AG04449 (cell line): ENCODE measurements around the gene SGIP1.

ENCODE experiments used
- CTCF ChIA-PET: fragments of 350-600 bp; formaldehyde crosslinking; extraction: SDS; loops from one replicate; lab custom pipeline; 2021; ENCODE audit warnings: antibody characterized with exemption; lab: Yijun Ruan, JAX
- POLR2A ChIA-PET: fragments of 400-600, 350-600 bp; formaldehyde crosslinking; extraction: SDS; loops from one replicate; lab custom pipeline; 2020; ENCODE audit warnings: antibody characterized with exemption, inconsistent platforms; lab: Yijun Ruan, JAX
- DNase-seq: peaks from one replicate; pipeline ENCODE4 v3.0.0-alpha.2; 2010; ENCODE audit warnings: low read depth, low spot score
- H3K4me3 ChIP-seq: 2 replicates; pipeline ENCODE4 v1.5.1; 2011; ENCODE audit warnings: low read depth, mild to moderate bottlenecking, control low read depth, low read length
- CTCF ChIP-seq: IDR thresholded peaks from one replicate; pipeline ENCODE4 v1.5.1; 2011; ENCODE audit warnings: mild to moderate bottlenecking, moderate library complexity, low read length, control low read depth, inconsistent platforms; ENCODE audit not compliant: insufficient read depth; ENCODE audit errors: missing control alignments

SGIP1 gene

DNA sequence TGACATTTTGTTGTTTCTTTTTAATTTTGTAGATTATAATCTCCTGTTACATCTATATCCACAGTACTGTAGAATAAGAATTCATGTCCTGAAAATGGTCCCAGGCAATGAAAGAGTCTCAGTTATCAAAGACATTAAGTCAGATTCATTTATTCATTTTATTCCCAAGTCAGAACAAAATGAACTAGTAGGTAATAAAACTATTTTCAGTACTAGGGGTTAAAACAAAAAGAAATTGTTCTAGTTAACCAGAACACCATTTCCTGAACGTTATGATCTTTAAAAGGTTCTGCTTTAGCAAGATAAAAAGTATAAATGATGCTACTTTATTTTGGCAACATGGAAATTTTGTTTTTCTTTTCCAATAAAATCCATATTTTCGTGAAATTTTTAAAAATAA lies 211.5 kb downstream of the SGIP1 start:
- POLR2A ChIA-PET, result no interaction called here
- CTCF ChIA-PET, result interaction anchor here (1.1 to 1.5 kb wide), 3 partner anchors 19 to 295 kb away, joined by 3 to 9 read pairs (median 5); no protein-coding TSS in a partner anchor
- DNase-seq, result no peak
- no peak for TF ChIP-seq CTCF
- no peak overlapping the region for H3K4me3 ChIP-seq

- ChIA-PET POLR2A (no interaction called here), CTCF (interaction anchor here (0.8 to 1.1 kb wide), 2 partner anchors 19 to 21 kb away, joined by 3 to 4 read pairs; no protein-coding TSS in a partner anchor)
- no peak for TF ChIP-seq CTCF
- DNase-seq, result peak; percentile 24
- no peak overlapping the region for H3K4me3 ChIP-seq
These were observed 213.5 kb downstream of the SGIP1 start for GRCh38 chr1:66747501-66747900.

GRCh38 chr1:66750577-66750976 lies 216.6 kb downstream of the SGIP1 start:
- no peak overlapping the region for H3K4me3 ChIP-seq
- no peak for DNase-seq
- CTCF ChIA-PET, result interaction anchor here (1.1 to 1.6 kb wide), 3 partner anchors 11 to 24 kb away, joined by 3 to 5 read pairs (median 4); no protein-coding TSS in a partner anchor
- POLR2A ChIA-PET, result no interaction called here
- TF ChIP-seq CTCF, result no peak

DNA sequence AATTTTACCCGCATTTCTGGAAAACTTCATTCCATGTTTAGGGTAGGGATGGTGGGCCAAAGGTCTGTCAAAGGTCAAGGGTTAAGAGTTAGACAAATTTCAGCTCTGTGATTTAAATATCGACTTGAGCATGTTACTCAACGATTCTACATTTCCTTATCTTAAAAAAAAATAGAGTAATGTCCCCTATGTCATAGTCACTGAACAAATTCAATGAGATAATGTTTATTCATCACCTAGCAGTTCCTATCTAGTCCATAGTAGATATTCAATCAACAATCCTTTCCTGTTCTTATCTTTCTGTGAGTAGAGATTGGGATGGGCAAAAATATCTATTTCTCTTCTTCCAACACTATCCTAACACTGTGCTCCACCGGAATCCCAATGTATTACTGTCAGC lies 217.2 kb downstream of the SGIP1 start:
- no peak for DNase-seq
- ChIA-PET CTCF (interaction anchor here (1.6 to 2.0 kb wide), 3 partner anchors 12 to 18 kb away, joined by 4 to 6 read pairs (median 5); no protein-coding TSS in a partner anchor), POLR2A (no interaction called here)
- no peak overlapping the region for H3K4me3 ChIP-seq
- TF ChIP-seq CTCF, result no peak

GRCh38 chr1:66752000-66752592 lies 218.1 kb downstream of the SGIP1 start, which contains the start of gene DYNLT5:
DYNLT5 (plus strand) TSS chr1:66752459; CDS start chr1:66754659, 2,200 bp downstream.
- CTCF ChIA-PET, result interaction anchor here (1.2 to 2.0 kb wide), 3 partner anchors 13 to 27 kb away, joined by 3 to 6 read pairs (median 4); no protein-coding TSS in a partner anchor
- H3K4me3 ChIP-seq, result peak within 1 kb of the TSS; percentile 53

More at GRCh38 chr1:66752000-66752592, 218.1 kb downstream of the SGIP1 start, which contains the start of gene DYNLT5:
- TF ChIP-seq CTCF, result peak; percentile 44
- POLR2A ChIA-PET, result no interaction called here
- DNase-seq, result no peak
